MM.1S (cell line): ENCODE results near the gene RRN3.
"Not testable (repeated sequence)": the region's sequence is repeated elsewhere in the genome, so short reads cannot be mapped to it uniquely, and the experiment has no call there.

ENCODE experiments used
- CTCF ChIP-seq: fragments of 300-600 bp; sonication (generic); IDR thresholded peaks from 2 replicates; pipeline ENCODE4 v1.5.1; 2016; ENCODE audit warnings: antibody characterized with exemption, low read length, mixed read lengths
- EZH2 ChIP-seq: fragments of 300-600 bp; sonication (generic); optimal IDR thresholded peaks from 2 replicates; pipeline ENCODE3; 2017; ENCODE audit warnings: low read depth, mild to moderate bottlenecking, antibody characterized with exemption, low read length, mixed read lengths
- EZH2phosphoT487 ChIP-seq: fragments of 300-600 bp; sonication (generic); IDR thresholded peaks from 2 replicates; pipeline ENCODE4 v1.6.1; 2018; ENCODE audit warnings: antibody characterized with exemption, low read length

DNA sequence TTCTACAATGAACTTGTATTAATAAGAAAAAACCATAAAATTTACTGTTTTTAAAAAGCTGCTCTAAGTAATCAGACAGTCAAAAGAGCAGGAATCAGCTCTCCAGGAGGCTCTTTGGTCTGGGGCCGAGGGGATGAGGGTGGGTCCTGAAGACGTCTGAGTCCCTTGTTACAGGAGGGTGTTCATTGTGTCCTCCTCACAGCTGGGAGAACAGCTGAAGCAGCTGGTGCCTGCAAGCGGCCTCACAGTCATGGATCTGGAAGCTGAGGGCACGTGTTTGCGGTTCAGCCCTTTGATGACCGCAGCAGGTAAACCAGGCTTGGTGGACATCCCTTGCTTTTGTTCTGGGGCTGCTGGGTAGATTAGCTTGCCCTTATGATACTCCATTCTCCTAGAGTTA is 64.3 kb downstream of the RRN3 start:
- not testable (repeated sequence) for TF ChIP-seq EZH2phosphoT487, CTCF, EZH2
